H1 (cell line): ENCODE results near the gene FAM98C. TPM values are rescaled to one million over a fixed set of nuclear protein-coding genes. Genes with fewer than 3 reads are reported as not detected.

Source experiments
- CTCF ChIA-PET: fragments of 300-600 bp; sonication (Branson Sonifier 250); formaldehyde crosslinking; loops from one replicate; lab custom pipeline; 2021; ENCODE audit not compliant: partially characterized antibody; lab: Charles Lee
- POLR2A ChIA-PET: fragments of 300-600 bp; sonication (Branson Sonifier 250); formaldehyde crosslinking; loops from one replicate; lab custom pipeline; 2021; ENCODE audit warnings: inconsistent platforms; ENCODE audit not compliant: partially characterized antibody; lab: Charles Lee
- DNase-seq, 2 experiments: peaks; one replicate each; pipeline versions ENCODE4 v3.0.0 to v3.0.0-alpha.2; 2010 to 2022; ENCODE audit warnings: low spot score in 2 of 2, low read depth in 1 of 2, mixed read lengths in 1 of 2
- FAIRE-seq: peaks from 2 replicates; lab custom pipeline; 2011; peaks lifted over from hg19 to GRCh38; lab: Jason Lieb, UNC
- H2AFZ ChIP-seq: 2 replicates; pipeline ENCODE4 v1.8.1; 2012; ENCODE audit warnings: low read length, inconsistent platforms
- H2AK5ac ChIP-seq: 2 replicates; pipeline ENCODE4 v1.6.1; 2013; ENCODE audit warnings: low read depth, low read length
- H2BK120ac ChIP-seq: replicated peaks from 2 replicates; pipeline ENCODE3; 2013; ENCODE audit warnings: low read depth, low read length, inconsistent platforms
- H2BK12ac ChIP-seq: 2 replicates; pipeline ENCODE4 v1.6.1; 2013; ENCODE audit warnings: low read depth, low read length
- H2BK15ac ChIP-seq: 2 replicates; pipeline ENCODE4 v1.6.1; 2013; ENCODE audit warnings: low read length
- H2BK20ac ChIP-seq: 2 replicates; pipeline ENCODE4 v1.6.1; 2013; ENCODE audit warnings: low read length
- H2BK5ac ChIP-seq: 2 replicates; pipeline ENCODE4 v1.6.1; 2013; ENCODE audit warnings: low read depth, low read length
- H3K14ac ChIP-seq: 2 replicates; pipeline ENCODE4 v1.6.1; 2013; ENCODE audit warnings: inconsistent platforms; ENCODE audit not compliant: insufficient read length
- H3K18ac ChIP-seq: 2 replicates; pipeline ENCODE4 v1.6.1; 2013; ENCODE audit warnings: low read length; ENCODE audit errors: extremely low read depth
- H3K23ac ChIP-seq: 2 replicates; pipeline ENCODE4 v1.6.1; 2013; ENCODE audit warnings: inconsistent platforms; ENCODE audit not compliant: insufficient read length
- H3K23me2 ChIP-seq: 2 replicates; pipeline ENCODE4 v1.6.1; 2013; ENCODE audit warnings: low read depth, low read length
- H3K27ac ChIP-seq: 2 replicates; pipeline ENCODE4 v1.6.1; 2011; ENCODE audit warnings: low read depth, low read length, inconsistent platforms
- H3K27me3 ChIP-seq, 4 experiments: replicated peaks in 1 of 4; 1 replicate in 1 of 4; 2 replicates in 3 of 4; pipeline versions ENCODE4 v1.6.1 to v1.8.1; 2011 to 2013; ENCODE audit warnings: low read length in 3 of 4, mild to moderate bottlenecking in 3 of 4, inconsistent platforms in 2 of 4, mixed read lengths in 2 of 4, moderate library complexity in 1 of 4; ENCODE audit not compliant: control insufficient read depth in 3 of 4, insufficient read depth in 3 of 4; ENCODE audit errors: extremely low read depth in 1 of 4
- H3K36me3 ChIP-seq, 4 experiments: 2 replicates each; pipeline versions ENCODE4 v1.6.1 to v1.8.1; 2011 to 2013; ENCODE audit warnings: mild to moderate bottlenecking in 4 of 4, low read length in 3 of 4, moderate library complexity in 2 of 4, control low read depth in 1 of 4, inconsistent platforms in 1 of 4; ENCODE audit not compliant: insufficient read depth in 4 of 4, control insufficient read depth in 2 of 4
- H3K4ac ChIP-seq: replicated peaks from 2 replicates; pipeline ENCODE3; 2013; ENCODE audit warnings: low read length, low read depth, mixed read lengths, inconsistent platforms; ENCODE audit not compliant: insufficient read length
- H3K4me1 ChIP-seq, 4 experiments: replicated peaks in 1 of 4; 1 replicate in 1 of 4; 2 replicates in 3 of 4; pipeline versions ENCODE4 v1.6.1 to v1.8.1; 2011 to 2013; ENCODE audit warnings: low read length in 3 of 4, inconsistent platforms in 2 of 4, mixed read lengths in 1 of 4; ENCODE audit not compliant: insufficient read depth in 4 of 4, control insufficient read depth in 3 of 4
- H3K4me2 ChIP-seq, 2 experiments: 2 replicates each; pipeline versions ENCODE4 v1.6.1 to v1.8.1; 2011 to 2013; ENCODE audit warnings: low read depth in 2 of 2, low read length in 2 of 2, control low read depth in 1 of 2, inconsistent platforms in 1 of 2, mild to moderate bottlenecking in 1 of 2; ENCODE audit not compliant: insufficient read depth in 1 of 2
- H3K4me3 ChIP-seq, 4 experiments: fragments of 200-600, 300-600 bp in 1 of 4; sonication (generic), shearing (Covaris generic), sonication (Bioruptor Twin) in 1 of 4; 2 replicates each; pipeline versions ENCODE4 v1.5.1 to v1.8.1; 2011 to 2016; ENCODE audit warnings: low read length in 4 of 4, low read depth in 3 of 4, control low read depth in 2 of 4, inconsistent platforms in 2 of 4, mild to moderate bottlenecking in 2 of 4, mixed read lengths in 1 of 4, moderate library complexity in 1 of 4; ENCODE audit not compliant: insufficient read depth in 2 of 4; ENCODE audit errors: extremely low read depth in 1 of 4
- H3K56ac ChIP-seq: replicated peaks from 2 replicates; pipeline ENCODE3; 2013; ENCODE audit warnings: low read depth, mild to moderate bottlenecking, mixed read lengths, low read length, inconsistent platforms; ENCODE audit not compliant: insufficient read length
- H3K79me1 ChIP-seq: 2 replicates; pipeline ENCODE4 v1.6.1; 2013; ENCODE audit warnings: low read depth, low read length, control low read depth
- H3K79me2 ChIP-seq, 2 experiments: 2 replicates each; pipeline versions ENCODE4 v1.6.1 to v1.8.1; 2012 to 2013; ENCODE audit warnings: low read length in 2 of 2, mild to moderate bottlenecking in 2 of 2, inconsistent platforms in 1 of 2; ENCODE audit not compliant: insufficient read depth in 2 of 2, control insufficient read depth in 1 of 2
- H3K9ac ChIP-seq, 4 experiments: replicated peaks in 1 of 4; 1 replicate in 1 of 4; 2 replicates in 3 of 4; pipeline versions ENCODE4 v1.6.1 to v1.8.1; 2011 to 2013; ENCODE audit warnings: low read depth in 3 of 4, low read length in 3 of 4, control low read depth in 2 of 4, mild to moderate bottlenecking in 2 of 4, moderate library complexity in 2 of 4, inconsistent platforms in 1 of 4; ENCODE audit errors: extremely low read depth in 1 of 4
- H3K9me3 ChIP-seq, 2 experiments: 2 replicates each; pipeline versions ENCODE4 v1.6.1 to v1.8.1; 2012 to 2013; ENCODE audit warnings: mild to moderate bottlenecking in 2 of 2, moderate library complexity in 2 of 2, control low read depth in 1 of 2, inconsistent platforms in 1 of 2, low read depth in 1 of 2, low read length in 1 of 2, mixed read lengths in 1 of 2; ENCODE audit not compliant: insufficient read depth in 2 of 2
- H4K20me1 ChIP-seq, 2 experiments: replicated peaks in 1 of 2; 2 replicates each; pipeline versions ENCODE3 to v1.8.1; 2011 to 2013; ENCODE audit warnings: inconsistent platforms in 2 of 2, low read length in 2 of 2, mild to moderate bottlenecking in 1 of 2; ENCODE audit not compliant: insufficient read depth in 2 of 2, control insufficient read depth in 1 of 2
- H4K5ac ChIP-seq: 2 replicates; pipeline ENCODE4 v1.6.1; 2013; ENCODE audit warnings: low read length, low read depth, mixed read lengths, inconsistent platforms; ENCODE audit not compliant: insufficient read length
- H4K8ac ChIP-seq: 2 replicates; pipeline ENCODE4 v1.8.0; 2013; ENCODE audit warnings: mild to moderate bottlenecking, moderate library complexity, low read length, inconsistent platforms; ENCODE audit not compliant: insufficient read depth; ENCODE audit errors: extremely low read depth
- H4K91ac ChIP-seq: replicated peaks from 2 replicates; pipeline ENCODE3; 2013; ENCODE audit warnings: low read length, mixed read lengths, inconsistent platforms; ENCODE audit not compliant: insufficient read length
- KDM4A ChIP-seq: IDR thresholded peaks from one replicate; pipeline ENCODE4 v1.7.1; 2012; ENCODE audit warnings: low read depth, mild to moderate bottlenecking, moderate library complexity, low read length, inconsistent platforms; ENCODE audit not compliant: severe bottlenecking
- SIN3A ChIP-seq, 2 experiments: IDR thresholded peaks in 1 of 2; conservative IDR thresholded peaks in 1 of 2; 2 replicates each; pipeline ENCODE4 v1.6.1; 2011 to 2012; ENCODE audit warnings: low read length in 2 of 2, improper control_type of control experiment in 1 of 2, low read depth in 1 of 2, mild to moderate bottlenecking in 1 of 2
- WGBS, 2 experiments: shearing (Covaris generic) in 1 of 2; methylation state at CpG; one replicate each; pipeline versions ENCODE4 v1.1.6 to v1.1.7; 2013 to 2015; ENCODE audit warnings: low lambda C conversion rate in 2 of 2, mixed read lengths in 2 of 2, inconsistent platforms in 1 of 2, low coverage in 1 of 2, missing lambda C conversion rate in 1 of 2; ENCODE audit not compliant: insufficient replicate concordance in 2 of 2, insufficient coverage in 1 of 2, insufficient read length in 1 of 2; ENCODE audit errors: extremely low coverage in 1 of 2, missing lambda C conversion rate in 1 of 2; 5-methylcytosine and 5-hydroxymethylcytosine counted together
- polyA plus RNA-seq, 7 experiments: library from polyadenylated mRNA; depleted of rRNA in 3 of 7; stranded (reverse) in 5 of 7; unstranded in 2 of 7; fragments of >200 nt in 5 of 7; fragments of 200-250 nt in 2 of 7; gene quantifications; 1 replicate in 5 of 7; 2 replicates in 1 of 7; 4 replicates in 1 of 7; pipeline versions ENCODE4 v1.2.1 to v1.2.3, GENCODE V29; 2011 to 2013; ENCODE audit warnings: missing spikeins in 2 of 7, mixed read lengths in 2 of 7
- total RNA-seq: library from RNA; stranded (reverse); fragmentation: NEBNext Ultra II Directional; extraction: Animal tissue kit (Norgen Biotek cat#: 25700); gene quantifications from 2 replicates; pipeline ENCODE4 v1.2.1, GENCODE V29; 2021

Gene FAM98C
- total and polyA plus RNA-seq, 2 of the 8 experiments (the other 6 are each of a cell fraction or from before 2014, with no cell fraction given) = 6.1 to 9.4 TPM

DNA sequence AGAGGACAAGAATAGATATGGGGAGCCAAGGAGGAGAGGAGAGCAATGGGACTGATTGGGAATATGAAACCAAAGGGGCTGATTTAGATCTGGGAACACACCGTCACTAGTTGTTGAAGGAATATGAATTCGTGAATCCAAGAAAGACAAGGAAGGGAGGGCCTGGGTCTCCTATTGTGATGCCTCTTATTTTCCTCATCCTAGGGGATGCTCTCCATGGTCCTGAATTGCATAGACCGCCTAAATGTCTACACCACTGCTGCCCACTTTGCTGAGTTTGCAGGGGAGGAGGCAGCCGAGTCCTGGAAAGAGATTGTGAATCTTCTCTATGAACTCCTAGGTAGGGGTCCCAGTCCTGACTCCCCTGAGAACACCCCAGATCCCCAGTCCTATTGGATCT, 52.1 kb downstream of the FAM98C start:
- Histone ChIP-seq H2BK120ac (no peak overlapping the region), H2BK15ac (no peak overlapping the region), H3K56ac (no peak overlapping the region), H2AK5ac (no peak overlapping the region), H3K23ac (no peak overlapping the region), H3K23me2 (no peaks in the 10 kb centered on the region; the same call in 1 of the 2 replicates), H3K27me3 (no peaks in the 10 kb centered on the region), H2BK12ac (no peak overlapping the region), H2BK20ac (no peak overlapping the region), H3K4me1 (peaks cover 0 to 5% (median 2%) of the 10 kb centered on the region in 4 experiments; a peak in 5 of 7 replicates), H2AFZ (no peak overlapping the region), H3K4me2 (no peak overlapping the region), H3K14ac (no peak overlapping the region), H3K9me3 (no peaks in the 10 kb centered on the region), H3K27ac (no peak overlapping the region), H4K20me1 (peaks cover 2 to 9% of the 10 kb centered on the region in 2 experiments), H3K4ac (no peak overlapping the region), H4K5ac (no peak overlapping the region), H4K8ac (no peak overlapping the region), H3K18ac (no peak overlapping the region), H3K79me2 (no peaks in the 10 kb centered on the region), H3K36me3 (peaks cover 16 to 40% (median 28%) of the 10 kb centered on the region in 4 experiments; a peak in 6 of 8 replicates), H3K4me3 (no peak overlapping the region), H3K9ac (no peak overlapping the region), H4K91ac (no peak overlapping the region), H2BK5ac (no peak overlapping the region), H3K79me1 (no peaks in the 10 kb centered on the region)
- TF ChIP-seq KDM4A = no peak
- 0 out of 4 replicates have a peak, but pooled peaks of 1 of the 2 experiments have one; percentile 18 for TF ChIP-seq SIN3A (conservative IDR thresholded peaks at IDR 0.05 in 1 of 2, IDR thresholded peaks at IDR 0.05 in 1 of 2; ENCODE audit: low read depth in 1 of 2, low read length in 2 of 2)
- POLR2A ChIA-PET = no interaction called here
- FAIRE-seq = no peak
- WGBS, 2 experiments = 82% methylated on average over 4 of the region's 4 CpGs; no CpG with 5 or more reads in 1 of the 2 experiments
- DNase-seq = no peak
- CTCF ChIA-PET = interaction anchor here (0.6 kb wide), 1 partner anchor 1040 kb away, joined by 3 read pairs; no protein-coding TSS in a partner anchor
